GM19099 (cell line): ENCODE data around the gene TEX35.

Experiments used
- POLR2A ChIP-seq: IDR thresholded peaks from 3 replicates; pipeline ENCODE4 v1.6.1; 2011; ENCODE audit warnings: low read depth; ENCODE audit not compliant: insufficient read length; ENCODE audit errors: extremely low read depth

TEX35 gene

GRCh38 chr1:178488393-178488792 is 24.5 kb upstream of the TEX35 start:
- TF ChIP-seq POLR2A, result no peak

GRCh38 chr1:178489399-178489798 is 23.5 kb upstream of the TEX35 start:
- no peak for TF ChIP-seq POLR2A

DNA sequence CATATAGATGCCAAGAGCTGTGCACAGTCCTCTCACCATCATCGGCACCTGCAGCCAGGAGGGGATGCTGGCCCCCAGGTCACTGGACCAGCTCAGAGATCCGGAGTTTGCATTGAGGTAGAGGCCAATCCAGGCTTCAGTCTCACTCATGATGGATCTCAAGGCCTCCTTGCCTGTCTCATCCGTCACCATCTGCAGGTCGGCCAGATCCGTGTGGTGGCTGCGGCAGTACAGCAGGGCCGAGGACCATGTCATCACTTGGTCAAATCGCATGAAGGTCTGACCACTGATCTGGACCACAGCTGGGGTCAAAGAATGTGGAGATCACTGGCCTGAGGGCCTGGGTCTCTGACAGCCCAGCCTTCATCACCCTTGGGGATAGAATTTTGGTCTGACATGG is 22.8 kb upstream of the TEX35 start:
- no peak for TF ChIP-seq POLR2A

DNA sequence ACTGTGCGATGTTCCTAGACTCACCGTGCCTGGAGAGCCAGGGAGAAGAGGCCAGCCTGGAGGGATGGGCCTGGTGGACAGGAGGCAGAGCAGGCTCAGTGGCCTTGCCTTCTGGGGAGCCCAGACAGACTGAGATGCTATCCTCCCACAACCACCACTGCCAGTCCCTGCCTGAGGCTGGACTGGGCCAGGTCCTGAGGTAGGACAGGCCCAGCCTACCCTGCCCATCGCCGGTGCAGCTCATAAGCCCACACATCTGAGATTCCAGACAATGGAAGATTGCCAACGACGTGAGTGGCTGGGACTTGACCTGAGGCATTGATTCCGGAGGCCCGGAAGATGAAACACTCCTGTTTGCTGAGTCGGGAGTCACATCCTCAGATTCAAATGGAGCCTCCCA is 21.9 kb upstream of the TEX35 start:
- no peak for TF ChIP-seq POLR2A

GRCh38 chr1:178491721-178492120 is 21.2 kb upstream of the TEX35 start:
- no peak for TF ChIP-seq POLR2A

- TF ChIP-seq POLR2A, result no peak
Observed at GRCh38 chr1:178492341-178492740, 20.6 kb upstream of the TEX35 start.

DNA sequence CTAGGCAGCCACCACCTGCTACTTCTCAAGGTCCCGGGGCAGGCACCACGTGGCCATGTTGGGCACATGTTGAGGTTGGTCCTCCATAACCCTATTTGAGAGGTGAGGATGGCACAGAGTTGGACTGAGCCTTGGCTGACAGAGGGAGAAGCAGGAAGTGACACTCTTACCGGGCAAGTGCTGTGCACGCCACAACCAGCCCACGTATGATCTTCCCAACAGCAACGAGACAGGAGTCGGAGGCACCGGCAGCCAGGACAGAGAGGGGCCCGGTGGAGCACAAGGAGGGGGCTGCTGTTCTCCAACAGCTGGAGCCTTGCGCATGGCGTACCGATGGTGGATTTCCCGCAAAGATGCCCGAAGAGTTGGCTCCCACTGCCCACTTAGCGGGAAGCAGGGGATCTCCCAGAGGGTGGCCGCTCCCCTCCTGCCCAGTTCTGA is 19.6 kb upstream of the TEX35 start:
- TF ChIP-seq POLR2A, result no peak

DNA sequence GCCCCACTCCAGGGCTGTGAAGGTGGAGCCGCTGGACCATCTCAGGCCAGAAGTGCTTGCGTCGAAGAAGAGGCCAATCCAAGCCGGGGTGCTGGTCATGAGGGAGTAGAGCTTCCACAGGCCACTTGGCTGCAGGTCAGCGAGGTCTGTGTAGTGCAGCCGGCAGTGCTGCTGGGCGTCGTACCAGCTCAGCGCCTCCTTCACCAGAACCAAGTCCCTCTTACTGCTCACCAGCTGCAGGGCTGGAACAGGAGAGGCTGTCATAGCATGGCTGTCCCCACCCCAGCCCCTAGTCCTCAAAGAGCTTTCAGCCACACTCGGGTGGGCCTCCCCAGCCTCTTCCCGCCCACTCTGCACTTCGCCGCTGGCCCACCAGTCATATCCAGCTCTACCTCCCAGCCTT is 18.3 kb upstream of the TEX35 start:
- no peak for TF ChIP-seq POLR2A

GRCh38 chr1:178495158-178495557 is 17.8 kb upstream of the TEX35 start:
- no peak for TF ChIP-seq POLR2A

- TF ChIP-seq POLR2A, result no peak
Observed at GRCh38 chr1:178495741-178496409, 17.0 kb upstream of the TEX35 start.

GRCh38 chr1:178496410-178497135 is 16.3 kb upstream of the TEX35 start, which contains the start of gene CLEC20A:
Gene CLEC20A, minus strand, starts transcription at chr1:178496964. Its CDS starts 25 bp downstream, at chr1:178496939.
- TF ChIP-seq POLR2A, result no peak

DNA sequence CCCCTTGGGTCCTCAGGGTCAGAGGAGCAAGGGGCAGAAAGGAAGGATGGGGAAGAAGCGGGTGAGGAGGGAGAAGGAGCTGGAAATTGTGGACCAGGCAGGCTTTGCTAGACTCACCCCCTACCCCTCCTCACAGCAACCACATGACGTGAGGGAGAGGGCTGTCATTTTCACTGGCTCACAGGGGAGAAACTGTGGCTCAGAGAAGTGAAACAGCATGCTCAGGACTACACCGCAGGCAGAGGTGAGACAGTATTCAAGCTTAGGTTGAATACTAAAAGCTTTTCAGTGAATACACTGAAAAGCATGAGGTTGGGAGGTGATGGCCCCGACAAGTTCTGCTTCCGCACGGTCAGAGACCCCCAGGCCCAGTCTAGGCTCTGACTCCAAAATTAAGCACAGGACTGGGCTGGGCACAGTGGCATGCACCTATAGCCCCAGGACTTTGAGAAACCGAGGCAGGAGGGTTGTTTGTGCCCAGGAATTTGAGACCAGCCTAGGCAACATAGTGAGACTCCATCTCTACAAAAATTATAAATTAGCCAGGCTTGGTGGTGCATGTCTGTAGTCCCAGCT is 14.9 kb upstream of the TEX35 start:
- no peak for TF ChIP-seq POLR2A

DNA sequence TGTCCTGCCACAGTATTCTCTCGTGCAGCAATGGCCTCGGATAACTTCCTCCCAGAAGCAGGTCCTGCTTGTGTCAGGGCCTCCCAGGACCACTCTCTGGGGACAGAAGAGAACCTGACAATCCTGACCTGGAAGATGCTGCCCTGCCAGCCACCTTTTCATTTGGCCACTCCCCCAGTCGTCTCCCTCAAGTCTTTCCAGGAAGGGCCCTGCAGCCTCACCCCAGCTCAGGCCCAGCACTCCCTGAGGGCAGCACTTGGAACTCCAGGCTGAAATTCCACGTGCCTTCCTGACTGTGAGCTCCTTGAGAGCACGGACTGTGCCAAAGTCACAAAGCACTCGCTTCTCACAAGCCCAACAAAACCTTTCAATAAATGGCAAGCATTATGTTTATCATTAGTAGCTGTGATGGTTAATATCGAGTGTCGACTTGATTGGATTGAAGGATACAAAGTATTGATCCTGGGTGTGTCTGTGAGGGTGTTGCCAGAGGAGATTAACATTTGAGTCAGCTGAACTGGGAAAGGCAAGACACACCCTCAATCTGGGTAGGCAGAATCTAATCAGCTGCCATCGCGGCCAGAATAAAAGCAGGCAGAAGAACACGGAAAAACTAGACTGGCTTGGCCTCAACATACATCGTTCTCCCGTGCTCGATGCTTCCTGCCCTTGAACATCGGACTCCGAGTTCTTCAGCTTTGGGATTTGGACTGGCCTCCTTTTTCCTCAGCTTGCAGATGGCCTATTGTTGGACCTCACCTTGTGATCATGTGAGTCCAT is 13.8 kb upstream of the TEX35 start:
- TF ChIP-seq POLR2A, result no peak

DNA sequence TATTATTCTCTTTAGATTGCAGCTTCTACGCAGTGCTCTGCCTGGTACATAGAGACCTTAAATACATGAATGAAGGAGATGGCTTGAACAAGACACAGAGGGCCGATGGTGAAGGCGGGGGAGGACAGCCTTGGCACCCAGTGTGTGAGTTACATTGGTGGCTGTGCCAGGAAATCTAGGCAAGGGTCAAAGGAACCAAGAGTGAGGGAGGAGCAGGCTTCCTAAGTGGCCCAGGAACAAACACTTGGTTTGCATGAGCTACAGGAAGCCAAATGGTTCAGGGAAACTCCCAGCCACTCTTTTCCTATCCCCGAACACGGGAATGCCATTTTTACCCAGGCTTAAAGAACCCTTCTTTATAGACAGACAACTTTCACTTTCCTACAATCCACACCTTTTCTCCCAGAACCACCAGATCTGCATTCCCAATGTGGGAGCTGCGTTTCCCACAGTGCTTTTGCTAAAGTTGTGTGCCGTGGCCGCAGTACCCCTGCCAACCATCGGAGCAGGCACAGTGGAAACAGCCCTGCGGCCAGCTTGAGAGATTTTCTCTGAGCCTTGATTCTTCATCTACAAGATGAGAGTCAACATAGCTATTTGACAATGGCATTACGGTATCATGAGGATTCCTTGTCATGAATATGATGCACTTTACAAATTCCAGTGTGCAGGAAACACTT is 12.7 kb upstream of the TEX35 start:
- TF ChIP-seq POLR2A, result no peak
